SK-N-SH (cell line): Measurements from ENCODE around the gene ABR. TPM values are rescaled to one million over a fixed set of nuclear protein-coding genes. Genes with fewer than 3 reads are reported as not detected.

Source experiments
- CTCF ChIA-PET: fragments of 300-600, 350-600 bp; formaldehyde crosslinking; extraction: SDS; loops from one replicate; lab custom pipeline; 2021; lab: Yijun Ruan, JAX
- POLR2A ChIA-PET: fragments of 350-600 bp; sonication (Branson Sonifier 250); formaldehyde crosslinking; extraction: SDS; loops from one replicate; lab custom pipeline; 2020; ENCODE audit warnings: antibody characterized with exemption, inconsistent platforms; lab: Yijun Ruan, JAX
- DNase-seq: peaks from one replicate; pipeline ENCODE4 v3.0.0; 2012
- H2AFZ ChIP-seq: fragments of 200-600 bp; sonication (generic); 2 replicates; pipeline ENCODE4 v1.8.1; 2016; ENCODE audit warnings: antibody characterized with exemption, mild to moderate bottlenecking, low read depth
- H3F3A ChIP-seq: fragments of 200-600 bp; sonication (generic); replicated peaks from 2 replicates; pipeline ENCODE3; 2016; ENCODE audit warnings: antibody characterized with exemption, mild to moderate bottlenecking; ENCODE audit not compliant: insufficient read depth
- H3K27ac ChIP-seq, 2 experiments: fragments of 200-500 bp in 1 of 2; fragments of 200-600 bp in 1 of 2; sonication (Bioruptor generic) in 1 of 2; sonication (generic), shearing (Covaris generic) in 1 of 2; 2 replicates each; pipeline versions ENCODE4 v1.5.1 to v1.6.1; 2014 to 2016; ENCODE audit warnings: low read depth in 2 of 2, inconsistent platforms in 1 of 2, low read length in 1 of 2, mild to moderate bottlenecking in 1 of 2, mixed read lengths in 1 of 2
- H3K27me3 ChIP-seq: fragments of 200-600 bp; sonication (generic), shearing (Covaris generic); 2 replicates; pipeline ENCODE4 v1.6.1; 2016; ENCODE audit warnings: mixed run types; ENCODE audit not compliant: insufficient read depth
- H3K36me3 ChIP-seq, 2 experiments: fragments of 200-500 bp in 1 of 2; fragments of 200-600 bp in 1 of 2; sonication (Bioruptor generic) in 1 of 2; sonication (generic) in 1 of 2; replicated peaks in 1 of 2; 2 replicates each; pipeline versions ENCODE3 to v1.5.1; 2014 to 2016; ENCODE audit warnings: low read length in 1 of 2, mild to moderate bottlenecking in 1 of 2; ENCODE audit not compliant: insufficient read depth in 2 of 2, control insufficient read depth in 1 of 2
- H3K4me1 ChIP-seq, 2 experiments: fragments of 200-500 bp in 1 of 2; fragments of 200-600 bp in 1 of 2; sonication (Bioruptor generic) in 1 of 2; sonication (generic), shearing (Covaris generic) in 1 of 2; 2 replicates each; pipeline versions ENCODE4 v1.5.1 to v1.6.1; 2014 to 2016; ENCODE audit warnings: low read depth in 1 of 2, low read length in 1 of 2, mixed run types in 1 of 2; ENCODE audit not compliant: insufficient read depth in 2 of 2, control insufficient read depth in 1 of 2
- H3K4me2 ChIP-seq: fragments of 200-600 bp; sonication (generic), shearing (Covaris generic); 2 replicates; pipeline ENCODE4 v1.6.1; 2017; ENCODE audit warnings: mixed run types
- H3K4me3 ChIP-seq, 2 experiments: fragments of 200-500 bp in 1 of 2; fragments of 200-600 bp in 1 of 2; sonication (Bioruptor generic) in 1 of 2; sonication (generic), shearing (Covaris generic) in 1 of 2; 2 replicates each; pipeline versions ENCODE4 v1.5.1 to v1.8.1; 2014 to 2016; ENCODE audit warnings: low read depth in 2 of 2, inconsistent platforms in 1 of 2, low read length in 1 of 2, mild to moderate bottlenecking in 1 of 2, mixed read lengths in 1 of 2, moderate library complexity in 1 of 2
- H3K79me2 ChIP-seq: fragments of 200-600 bp; sonication (generic); 2 replicates; pipeline ENCODE4 v1.8.1; 2017; ENCODE audit warnings: mild to moderate bottlenecking; ENCODE audit not compliant: insufficient read depth
- H3K9ac ChIP-seq: fragments of 200-600 bp; sonication (generic); 2 replicates; pipeline ENCODE4 v1.6.1; 2017; ENCODE audit warnings: mixed run types
- H3K9me2 ChIP-seq: fragments of 200-600 bp; sonication (generic); 2 replicates; pipeline ENCODE4 v1.6.1; 2017; ENCODE audit warnings: mixed run types
- H3K9me3 ChIP-seq: fragments of 200-600 bp; sonication (generic); 2 replicates; pipeline ENCODE4 v1.6.1; 2017; ENCODE audit warnings: mixed run types, mild to moderate bottlenecking, moderate library complexity
- H4K20me1 ChIP-seq: fragments of 200-600 bp; sonication (generic); 2 replicates; pipeline ENCODE4 v1.6.1; 2017; ENCODE audit warnings: mild to moderate bottlenecking, mixed run types; ENCODE audit not compliant: insufficient read depth
- CTCF ChIP-seq: fragments of 200-600 bp; sonication (generic); IDR thresholded peaks from 2 replicates; pipeline ENCODE4 v1.6.1; 2017; ENCODE audit warnings: antibody characterized with exemption, mild to moderate bottlenecking, moderate library complexity
- ELF1 ChIP-seq: IDR thresholded peaks from 2 replicates; pipeline ENCODE4 v1.4.0; 2012
- EZH2phosphoT487 ChIP-seq: fragments of 200-600 bp; sonication (generic); IDR thresholded peaks from 2 replicates; pipeline ENCODE4 v1.6.1; 2017; ENCODE audit warnings: low read depth, mixed run types, mild to moderate bottlenecking, antibody characterized with exemption, moderate library complexity, borderline replicate concordance
- JUND ChIP-seq: IDR thresholded peaks from 2 replicates; pipeline ENCODE4 v1.4.0; 2012
- MAX ChIP-seq: IDR thresholded peaks from 2 replicates; pipeline ENCODE4 v1.4.0; 2012; ENCODE audit warnings: low read depth
- MEF2A ChIP-seq: IDR thresholded peaks from 2 replicates; pipeline ENCODE4 v1.4.0; 2012; ENCODE audit warnings: low read depth, borderline replicate concordance
- PBX3 ChIP-seq: IDR thresholded peaks from 2 replicates; pipeline ENCODE4; 2012
- RAD21 ChIP-seq: IDR thresholded peaks from 2 replicates; pipeline ENCODE4 v1.6.1; 2012; ENCODE audit warnings: mild to moderate bottlenecking, low read length
- RCOR1 ChIP-seq: fragments of 150-350 bp; IDR thresholded peaks from 2 replicates; pipeline ENCODE4 v1.6.1; 2017; ENCODE audit warnings: antibody characterized with exemption, low read length
- RFX5 ChIP-seq: IDR thresholded peaks from 2 replicates; pipeline ENCODE4 v1.6.1; 2012; ENCODE audit warnings: mild to moderate bottlenecking, improper control_type of control experiment, low read length
- RXRA ChIP-seq: IDR thresholded peaks from 2 replicates; pipeline ENCODE4 v1.4.0; 2012; ENCODE audit warnings: low read depth, mild to moderate bottlenecking, borderline replicate concordance
- USF2 ChIP-seq: fragments of 150-350 bp; IDR thresholded peaks from 2 replicates; pipeline ENCODE4 v1.6.1; 2017; ENCODE audit warnings: antibody characterized with exemption, low read length, low read depth, borderline replicate concordance
- ZBTB33 ChIP-seq: IDR thresholded peaks from 2 replicates; pipeline ENCODE4 v1.4.0; 2012; ENCODE audit warnings: low read depth, borderline replicate concordance
- WGBS: methylation state at CpG from one replicate; pipeline ENCODE4 v1.1.6; 2017; ENCODE audit warnings: low lambda C conversion rate; 5-methylcytosine and 5-hydroxymethylcytosine counted together
- polyA plus RNA-seq, 3 experiments: library from polyadenylated mRNA; depleted of rRNA; stranded (reverse); fragments of >200 nt; gene quantifications; 2 replicates each; pipeline ENCODE4 v1.2.3, GENCODE V29; 2012

Gene ABR
- polyA plus RNA-seq, 1 of the 3 experiments (the other 2 are of a cell fraction): 117 TPM

- Histone ChIP-seq H3K4me1 (no peaks in the 10 kb centered on the region), H4K20me1 (no peaks in the 10 kb centered on the region), H3K9me3 (no peaks in the 10 kb centered on the region), H3K27me3 (peaks cover 8% of the 10 kb centered on the region), H2AFZ (no peak overlapping the region), H3K79me2 (no peaks in the 10 kb centered on the region), H3K27ac (no peak overlapping the region), H3K9me2 (no peaks in the 10 kb centered on the region), H3K36me3 (no peaks in the 10 kb centered on the region), H3K4me2 (no peak overlapping the region), H3K9ac (no peak overlapping the region), H3F3A (no peaks in the 10 kb centered on the region), H3K4me3 (no peak overlapping the region)
- no peak for DNase-seq
- POLR2A ChIA-PET: no interaction called here
- 44% methylated on average over 5 of the region's 5 CpGs for WGBS
- TF ChIP-seq MAX (no peak), EZH2phosphoT487 (no peak), RFX5 (no peak)
- CTCF ChIA-PET: interaction anchor here (1.0 kb wide), 1 partner anchor 43 kb away, joined by 3 read pairs; no protein-coding TSS in a partner anchor
Measured at GRCh38 chr17:1211287-1211686, 31.5 kb upstream of the ABR start.

GRCh38 chr17:1208966-1209365, 29.2 kb upstream of the ABR start:
- ChIA-PET POLR2A (no interaction called here), CTCF (interaction anchor here (1.4 to 1.5 kb wide), 2 partner anchors 22 to 85 kb away, joined by 3 to 5 read pairs; no protein-coding TSS in a partner anchor)
- Histone ChIP-seq H3K27me3 (peaks cover 7% of the 10 kb centered on the region), H3K79me2 (no peaks in the 10 kb centered on the region), H2AFZ (no peak overlapping the region), H3K9ac (no peak overlapping the region), H4K20me1 (no peaks in the 10 kb centered on the region), H3F3A (no peaks in the 10 kb centered on the region), H3K27ac (no peak overlapping the region), H3K4me1 (no peaks in the 10 kb centered on the region; a peak in 1 of 4 replicates), H3K9me3 (no peaks in the 10 kb centered on the region), H3K4me2 (no peak overlapping the region), H3K4me3 (no peak overlapping the region), H3K9me2 (no peaks in the 10 kb centered on the region), H3K36me3 (no peaks in the 10 kb centered on the region)
- 61% methylated on average over 6 of the region's 6 CpGs for WGBS
- TF ChIP-seq MEF2A (no peak), RAD21 (no peak), USF2 (no peak), RCOR1 (no peak), JUND (no peak), RXRA (no peak), CTCF (no peak), PBX3 (no peak), MAX (no peak), ZBTB33 (no peak), ELF1 (no peak)
- no peak for DNase-seq
